OCI-LY1 (cell line): ENCODE results near the gene ZNF521.

Source experiments
- H2AFZ ChIP-seq: fragments of 200-600 bp; sonication (generic), shearing (Covaris generic); 2 replicates; pipeline ENCODE4 v1.6.0; 2014; ENCODE audit warnings: antibody characterized with exemption, mild to moderate bottlenecking, low read length
- H3F3A ChIP-seq: fragments of 200-600 bp; sonication (generic), shearing (Covaris generic); 2 replicates; pipeline ENCODE4 v1.6.0; 2014; ENCODE audit warnings: mild to moderate bottlenecking, antibody characterized with exemption, low read length, moderate library complexity; ENCODE audit not compliant: insufficient read depth
- H3K27ac ChIP-seq: fragments of 200-600 bp; sonication (generic); 2 replicates; pipeline ENCODE4 v1.5.1; 2014; ENCODE audit warnings: low read length, mixed run types, mild to moderate bottlenecking, low read depth; ENCODE audit not compliant: poor library complexity, severe bottlenecking
- H3K27me3 ChIP-seq: fragments of 200-600 bp; sonication (generic); 2 replicates; pipeline ENCODE4 v1.6.0; 2014; ENCODE audit warnings: antibody characterized with exemption, mild to moderate bottlenecking, low read length, moderate library complexity; ENCODE audit not compliant: insufficient read depth
- H3K36me3 ChIP-seq: fragments of 200-600 bp; sonication (generic); 2 replicates; pipeline ENCODE4 v1.6.1; 2014; ENCODE audit warnings: mild to moderate bottlenecking, antibody characterized with exemption, low read length, moderate library complexity, mixed read lengths; ENCODE audit not compliant: insufficient read depth
- H3K4me1 ChIP-seq: fragments of 200-600 bp; sonication (generic); 2 replicates; pipeline ENCODE4 v1.5.1; 2014; ENCODE audit warnings: mild to moderate bottlenecking, low read length, moderate library complexity; ENCODE audit not compliant: insufficient read depth, severe bottlenecking
- H3K4me2 ChIP-seq: fragments of 200-600 bp; sonication (generic), shearing (Covaris generic); 2 replicates; pipeline ENCODE4 v1.6.1; 2014; ENCODE audit warnings: low read length
- H3K4me3 ChIP-seq: fragments of 200-600 bp; sonication (generic); 2 replicates; pipeline ENCODE4 v1.5.1; 2014; ENCODE audit warnings: low read length, low read depth, mild to moderate bottlenecking, mixed read lengths; ENCODE audit not compliant: poor library complexity, severe bottlenecking
- H3K79me2 ChIP-seq: fragments of 200-600 bp; shearing (Covaris generic); 2 replicates; pipeline ENCODE4 v1.6.1; 2016; ENCODE audit warnings: mixed run types, low read length, mixed read lengths; ENCODE audit not compliant: insufficient read depth
- H3K9ac ChIP-seq: fragments of 200-600 bp; sonication (generic), shearing (Covaris generic); 2 replicates; pipeline ENCODE4 v1.6.1; 2014; ENCODE audit warnings: mild to moderate bottlenecking, low read length, mixed read lengths
- H3K9me2 ChIP-seq: fragments of 200-600 bp; sonication (generic), shearing (Covaris generic); 2 replicates; pipeline ENCODE4 v1.6.1; 2014; ENCODE audit warnings: low read depth, mild to moderate bottlenecking, low read length, mixed read lengths
- H3K9me3 ChIP-seq: fragments of 200-600 bp; shearing (Covaris generic); 2 replicates; pipeline ENCODE4 v1.6.1; 2014; ENCODE audit warnings: low read length, mixed read lengths
- H4K20me1 ChIP-seq: fragments of 200-600 bp; sonication (generic), shearing (Covaris generic); 2 replicates; pipeline ENCODE4 v1.6.0; 2016; ENCODE audit warnings: mild to moderate bottlenecking, low read length; ENCODE audit not compliant: insufficient read depth
- CTCF ChIP-seq: fragments of 200-600 bp; sonication (generic), shearing (Covaris generic); IDR thresholded peaks from 2 replicates; pipeline ENCODE4 v1.5.1; 2017; ENCODE audit warnings: mild to moderate bottlenecking, antibody characterized with exemption, low read length, moderate library complexity, mixed read lengths
- EZH2 ChIP-seq: fragments of 200-600 bp; sonication (generic), shearing (Covaris generic); IDR thresholded peaks from 2 replicates; pipeline ENCODE4 v1.8.0; 2017; ENCODE audit warnings: borderline replicate concordance, mixed run types, mild to moderate bottlenecking, antibody characterized with exemption, low read length, moderate library complexity, mixed read lengths

ZNF521 gene

GRCh38 chr18:25314151-25314837 is 37.7 kb downstream of the ZNF521 start:
- Histone ChIP-seq H3K9ac (no peak overlapping the region), H3F3A (no peaks in the 10 kb centered on the region; the same call in 1 of the 2 replicates), H2AFZ (no peak overlapping the region), H3K36me3 (peaks cover 13% of the 10 kb centered on the region), H3K9me3 (no peaks in the 10 kb centered on the region), H4K20me1 (no peaks in the 10 kb centered on the region), H3K27ac (no peak overlapping the region), H3K4me1 (peaks cover 17% of the 10 kb centered on the region), H3K4me2 (no peak overlapping the region), H3K79me2 (no peaks in the 10 kb centered on the region), H3K4me3 (no peak overlapping the region), H3K9me2 (no peaks in the 10 kb centered on the region), H3K27me3 (no peaks in the 10 kb centered on the region)
- no peak for TF ChIP-seq EZH2
- no peak for TF ChIP-seq CTCF

GRCh38 chr18:25313268-25313667 is 38.7 kb downstream of the ZNF521 start:
- no peaks in the 10 kb centered on the region for H3K79me2 ChIP-seq
- H3K4me1 ChIP-seq: peaks cover 17% of the 10 kb centered on the region
- H3K27ac ChIP-seq: no peak overlapping the region
- H3K36me3 ChIP-seq: peaks cover 4% of the 10 kb centered on the region; the same call in 1 of the 2 replicates
- H3K9me3 ChIP-seq: no peaks in the 10 kb centered on the region
- no peaks in the 10 kb centered on the region for H3K27me3 ChIP-seq
- H3K9me2 ChIP-seq: no peaks in the 10 kb centered on the region
- no peaks in the 10 kb centered on the region; the same call in 1 of the 2 replicates for H3F3A ChIP-seq
- TF ChIP-seq EZH2 (no peak), CTCF (no peak)
- no peak overlapping the region for H3K4me3 ChIP-seq
- no peaks in the 10 kb centered on the region for H4K20me1 ChIP-seq
- H3K9ac ChIP-seq: no peak overlapping the region
- H2AFZ ChIP-seq: no peak overlapping the region
- H3K4me2 ChIP-seq: no peak overlapping the region

GRCh38 chr18:25310045-25310444 is 41.9 kb downstream of the ZNF521 start:
- Histone ChIP-seq H2AFZ (no peak overlapping the region), H3F3A (no peaks in the 10 kb centered on the region; the same call in 1 of the 2 replicates), H3K9ac (no peak overlapping the region), H3K4me3 (no peak overlapping the region), H3K27me3 (no peaks in the 10 kb centered on the region), H3K4me1 (peaks cover 17% of the 10 kb centered on the region), H3K36me3 (no peaks in the 10 kb centered on the region), H4K20me1 (no peaks in the 10 kb centered on the region), H3K27ac (no peak overlapping the region), H3K4me2 (no peak overlapping the region), H3K79me2 (no peaks in the 10 kb centered on the region), H3K9me3 (no peaks in the 10 kb centered on the region), H3K9me2 (no peaks in the 10 kb centered on the region)
- TF ChIP-seq EZH2: no peak
- peak; percentile 72 for TF ChIP-seq CTCF
